Smooth muscle cell (in vitro differentiated cells): ENCODE data around the gene PCDHA3. TPM values are rescaled to one million over a fixed set of nuclear protein-coding genes. Genes with fewer than 3 reads are reported as not detected.

Source experiments
- DNase-seq: peaks from one replicate; lab custom pipeline; 2025; ENCODE audit not compliant: unreplicated experiment; lab: John Stamatoyannopoulos, UW
- H2AFZ ChIP-seq: fragments of 200-600 bp; sonication (generic); 2 replicates; pipeline ENCODE4 v1.6.0; 2016; ENCODE audit warnings: antibody characterized with exemption, low read depth, mild to moderate bottlenecking
- H3F3A ChIP-seq: fragments of 200-600 bp; sonication (generic); 2 replicates; pipeline ENCODE4 v1.6.0; 2017; ENCODE audit warnings: antibody characterized with exemption, low read depth
- H3K27ac ChIP-seq: fragments of 200-600 bp; sonication (generic); 2 replicates; pipeline ENCODE4 v1.5.1; 2016; ENCODE audit warnings: low read depth, mild to moderate bottlenecking
- H3K27me3 ChIP-seq: fragments of 200-600 bp; sonication (generic); 2 replicates; pipeline ENCODE4 v1.6.1; 2016; ENCODE audit warnings: low read depth, mild to moderate bottlenecking
- H3K36me3 ChIP-seq: fragments of 200-600 bp; sonication (generic); 2 replicates; pipeline ENCODE4 v1.5.1; 2016; ENCODE audit warnings: low read depth
- H3K4me1 ChIP-seq: fragments of 200-600 bp; sonication (generic); 2 replicates; pipeline ENCODE4 v1.5.1; 2016; ENCODE audit warnings: low read depth
- H3K4me2 ChIP-seq: fragments of 200-600 bp; sonication (generic); 2 replicates; pipeline ENCODE4 v1.6.0; 2016; ENCODE audit warnings: mild to moderate bottlenecking
- H3K4me3 ChIP-seq: fragments of 200-600 bp; sonication (generic); 2 replicates; pipeline ENCODE4 v1.5.1; 2016; ENCODE audit warnings: mild to moderate bottlenecking
- H3K79me2 ChIP-seq: fragments of 200-600 bp; sonication (generic); 2 replicates; pipeline ENCODE4 v1.6.0; 2016; ENCODE audit warnings: low read depth, mild to moderate bottlenecking
- H3K9ac ChIP-seq: fragments of 200-600 bp; sonication (generic); 2 replicates; pipeline ENCODE4 v1.6.0; 2016; ENCODE audit warnings: low read depth
- H3K9me3 ChIP-seq: fragments of 200-600 bp; sonication (generic); replicated peaks from 2 replicates; pipeline ENCODE4 v1.5.1; 2016; ENCODE audit warnings: low read depth
- H4K20me1 ChIP-seq: fragments of 200-600 bp; sonication (generic); 2 replicates; pipeline ENCODE4 v1.6.0; 2016; ENCODE audit warnings: low read depth
- CTCF ChIP-seq: fragments of 200-600 bp; sonication (generic); IDR thresholded peaks from 2 replicates; pipeline ENCODE4 v1.5.1; 2017; ENCODE audit warnings: borderline replicate concordance, mild to moderate bottlenecking, antibody characterized with exemption; ENCODE audit not compliant: insufficient read depth, poor library complexity, severe bottlenecking
- WGBS: methylation state at CpG from one replicate; pipeline ENCODE4 v1.1.7; 2016; ENCODE audit warnings: low lambda C conversion rate; 5-methylcytosine and 5-hydroxymethylcytosine counted together
- polyA plus RNA-seq: library from polyadenylated mRNA; unstranded; fragments of >200 nt; fragmentation: Nextera tagmentation; extraction: Ambion mirVana; gene quantifications from 2 replicates; pipeline ENCODE4 v1.2.1, GENCODE V29; 2016
- total RNA-seq: library from RNA; depleted of rRNA; stranded (reverse); fragments of >200 nt; gene quantifications from 2 replicates; pipeline ENCODE4 v1.2.3, GENCODE V29; 2014

PCDHA3 gene
- total RNA-seq (3.2 and 3.9 TPM in 2 replicates), polyA plus RNA-seq (0.47 and 0.89 TPM in 2 replicates)

DNA sequence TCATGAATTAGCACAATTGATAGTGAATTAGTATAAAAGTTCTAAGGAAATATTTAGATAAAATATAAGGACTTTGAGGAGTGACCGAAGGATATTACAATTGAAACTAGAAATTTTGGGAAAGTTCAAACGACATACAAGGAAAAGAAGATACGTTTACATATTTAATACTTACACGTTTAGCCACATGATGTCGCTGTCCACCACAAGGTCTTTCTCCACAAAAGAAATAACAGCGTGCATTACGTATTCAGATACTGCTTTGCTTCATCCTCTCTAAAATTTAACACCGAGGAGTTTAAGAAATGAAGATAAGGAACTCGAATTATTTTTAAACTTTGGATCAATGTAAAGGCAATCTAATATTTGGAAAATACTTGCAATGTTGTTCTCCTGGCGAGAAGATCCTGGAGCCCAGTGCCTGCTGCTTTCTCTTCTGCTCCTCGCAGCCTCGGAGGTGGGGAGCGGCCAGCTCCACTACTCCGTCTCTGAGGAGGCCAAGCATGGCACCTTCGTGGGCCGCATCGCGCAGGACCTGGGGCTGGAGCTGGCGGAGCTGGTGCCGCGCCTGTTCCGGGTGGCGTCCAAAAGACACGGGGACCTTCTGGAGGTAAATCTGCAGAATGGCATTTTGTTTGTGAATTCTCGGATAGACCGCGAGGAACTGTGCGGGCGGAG, at the start of gene PCDHA3:
Gene PCDHA3, plus strand, starts transcription at position 242 of the 678 bp plus-strand sequence.
- Histone ChIP-seq H3K4me3 (no peak within 1 kb of the TSS), H3K9ac (no peak within 1 kb of the TSS), H2AFZ (no peak within 1 kb of the TSS), H3K79me2 (no peaks in the 10 kb centered on the region), H3K36me3 (peaks cover 8% of the 10 kb centered on the region), H3K9me3 (peaks cover 7% of the 10 kb centered on the region), H3K27me3 (no peaks in the 10 kb centered on the region), H3K4me2 (no peak within 1 kb of the TSS), H3F3A (no peaks in the 10 kb centered on the region), H4K20me1 (no peaks in the 10 kb centered on the region), H3K4me1 (no peaks in the 10 kb centered on the region), H3K27ac (no peak within 1 kb of the TSS)
- TF ChIP-seq CTCF = no peak
- 94% methylated on average over 29 of the region's 29 CpGs for WGBS
- no peak for DNase-seq

- H4K20me1 ChIP-seq = no peaks in the 10 kb centered on the region
- no peak overlapping the region for H3K4me3 ChIP-seq
- no peaks in the 10 kb centered on the region for H3K4me1 ChIP-seq
- no peak overlapping the region for H3K4me2 ChIP-seq
- H2AFZ ChIP-seq = no peak overlapping the region
- H3F3A ChIP-seq = no peaks in the 10 kb centered on the region
- H3K79me2 ChIP-seq = no peaks in the 10 kb centered on the region
- no peak overlapping the region for H3K9ac ChIP-seq
- H3K27me3 ChIP-seq = no peaks in the 10 kb centered on the region
- no peak overlapping the region for H3K27ac ChIP-seq
- no peak for DNase-seq
- 91% methylated on average over 5 of the region's 5 CpGs for WGBS
- no peak for TF ChIP-seq CTCF
- H3K36me3 ChIP-seq = no peaks in the 10 kb centered on the region
- H3K9me3 ChIP-seq = peaks cover 11% of the 10 kb centered on the region
Measured at GRCh38 chr5:140753561-140753960, 47.3 kb upstream of the PCDHA3 start.

- Histone ChIP-seq H2AFZ (no peak overlapping the region), H3K27ac (no peak overlapping the region), H3K4me3 (no peak overlapping the region), H3K36me3 (no peaks in the 10 kb centered on the region), H3K27me3 (no peaks in the 10 kb centered on the region), H3K9ac (no peak overlapping the region), H3K4me1 (no peaks in the 10 kb centered on the region), H3K79me2 (no peaks in the 10 kb centered on the region), H4K20me1 (no peaks in the 10 kb centered on the region), H3K4me2 (no peak overlapping the region), H3K9me3 (peaks cover 56% of the 10 kb centered on the region), H3F3A (no peaks in the 10 kb centered on the region)
- no peak for TF ChIP-seq CTCF
- WGBS = 84% methylated on average over 2 of the region's 2 CpGs
- no peak for DNase-seq
Measured at GRCh38 chr5:140764177-140764973, 36.5 kb upstream of the PCDHA3 start.
